HTR-8/SVneo (cell line): Measurements from ENCODE around the gene TAC4.
A peak's percentile ranks its signal among the peaks of the same experiment; 100 is the strongest.

Experiments
- DNase-seq: peaks from one replicate; pipeline ENCODE4 v3.0.0; 2011; ENCODE audit warnings: low spot score, mixed read lengths; ENCODE audit not compliant: insufficient read length
- FAIRE-seq: peaks from 2 replicates; lab custom pipeline; 2011; peaks lifted over from hg19 to GRCh38; lab: Jason Lieb, UNC

TAC4 gene, protein sequence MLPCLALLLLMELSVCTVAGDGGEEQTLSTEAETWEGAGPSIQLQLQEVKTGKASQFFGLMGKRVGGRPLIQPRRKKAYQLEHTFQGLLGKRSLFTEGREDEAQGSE

GRCh38 chr17:49848019-49848473 is at the start of gene TAC4:
Gene TAC4 (minus strand): TSS chr17:49848069. CDS start chr17:49848017, 52 bp downstream.
- FAIRE-seq = no peak
- DNase-seq = no peak

GRCh38 chr17:49896860-49897259 is 49.0 kb upstream of the TAC4 start:
- FAIRE-seq (no peak), DNase-seq (no peak)

- DNase-seq (no peak), FAIRE-seq (no peak)
Observed at GRCh38 chr17:49896222-49896621, 48.4 kb upstream of the TAC4 start.

- no peak for DNase-seq
- no peak for FAIRE-seq
Observed at GRCh38 chr17:49895812-49896211, 47.9 kb upstream of the TAC4 start.

GRCh38 chr17:49894761-49895160 is 46.9 kb upstream of the TAC4 start:
- no peak for FAIRE-seq
- DNase-seq = no peak

GRCh38 chr17:49891694-49892389 is 44.0 kb upstream of the TAC4 start:
- peak; percentile 83 for FAIRE-seq
- DNase-seq = no peak

DNA sequence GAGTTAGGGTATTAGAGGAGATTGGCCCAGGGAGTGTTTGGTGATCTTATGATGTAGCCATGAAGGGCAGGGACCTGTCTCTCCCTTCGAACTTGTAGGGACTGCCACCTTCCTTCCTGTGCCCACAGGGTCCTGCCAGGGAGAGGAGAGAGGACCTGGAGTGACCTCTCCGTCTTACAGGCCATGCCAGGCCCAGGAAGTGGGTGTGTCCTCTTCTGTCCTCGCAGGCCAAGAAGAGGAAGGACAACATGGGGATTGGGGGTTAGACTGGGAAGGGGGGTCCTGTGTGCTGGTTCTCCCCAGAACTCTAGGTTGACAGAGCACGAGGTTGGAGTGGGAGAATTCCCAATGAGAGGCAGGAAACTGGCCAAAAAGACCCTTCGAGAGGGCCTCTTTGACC is 43.4 kb upstream of the TAC4 start:
- FAIRE-seq = no peak
- DNase-seq = no peak

DNA sequence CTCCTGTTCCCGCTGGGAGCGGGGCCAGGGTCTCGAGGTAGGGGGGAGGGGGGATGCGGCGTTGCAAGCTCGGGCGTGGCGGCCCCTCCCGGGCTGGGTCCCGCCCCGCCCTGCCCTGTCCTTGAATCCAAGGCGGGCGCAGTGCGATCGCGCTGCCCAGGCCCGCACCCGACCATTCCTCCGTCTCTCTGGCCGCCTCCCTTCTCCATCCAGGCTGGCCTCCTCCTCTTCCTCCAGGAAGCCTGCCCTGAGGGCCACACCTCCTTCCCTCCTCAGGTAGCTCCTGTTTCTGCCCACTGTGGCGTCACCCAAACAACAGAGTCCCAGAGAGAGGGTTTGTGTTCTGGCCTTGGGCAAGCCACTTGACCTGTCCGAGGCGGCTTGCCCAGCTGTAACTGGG is 43.0 kb upstream of the TAC4 start:
- DNase-seq (no peak), FAIRE-seq (no peak)

DNA sequence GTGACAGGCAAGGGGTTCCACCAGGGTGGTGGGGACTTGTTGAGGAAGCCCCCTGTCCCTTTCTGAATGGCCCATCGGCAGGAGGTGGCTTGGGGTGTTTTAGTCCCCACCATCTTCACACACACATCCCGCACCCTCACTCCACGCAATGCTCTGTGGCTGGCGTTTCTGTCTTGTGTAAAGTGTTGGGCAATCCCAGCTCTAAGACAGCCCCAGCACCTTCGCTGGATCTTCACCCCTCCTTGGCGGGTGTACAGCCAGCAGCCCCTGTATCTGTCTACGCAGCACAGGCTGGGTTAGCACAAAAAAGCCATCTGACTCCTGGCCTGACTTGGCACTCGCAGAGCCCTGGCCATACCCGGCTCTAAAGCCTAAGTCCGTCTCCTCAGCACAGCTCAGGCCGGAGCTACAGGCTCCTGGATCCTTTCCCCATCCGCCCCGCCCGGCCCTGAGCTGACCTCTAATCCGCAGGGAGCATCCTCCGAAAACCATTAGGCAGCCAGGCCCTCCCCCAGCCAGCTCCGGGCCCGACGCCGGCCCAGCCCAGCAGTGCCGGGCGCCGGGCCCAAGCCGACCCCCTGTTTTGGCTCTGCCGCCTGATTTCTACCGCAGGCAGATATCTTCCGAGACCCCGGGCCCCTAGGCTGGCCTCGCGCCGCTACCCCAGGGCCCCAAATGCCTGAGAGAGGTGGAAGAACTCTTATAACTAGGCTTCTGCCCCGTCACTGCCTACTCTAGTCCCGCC is 42.4 kb upstream of the TAC4 start:
- DNase-seq (no peak), FAIRE-seq (no peak)

- FAIRE-seq = no peak
- DNase-seq = no peak
Observed at GRCh38 chr17:49889500-49889899, 41.6 kb upstream of the TAC4 start.

- no peak for DNase-seq
- FAIRE-seq = peak; percentile 94
Observed at GRCh38 chr17:49887744-49888360, 40.0 kb upstream of the TAC4 start.

DNA sequence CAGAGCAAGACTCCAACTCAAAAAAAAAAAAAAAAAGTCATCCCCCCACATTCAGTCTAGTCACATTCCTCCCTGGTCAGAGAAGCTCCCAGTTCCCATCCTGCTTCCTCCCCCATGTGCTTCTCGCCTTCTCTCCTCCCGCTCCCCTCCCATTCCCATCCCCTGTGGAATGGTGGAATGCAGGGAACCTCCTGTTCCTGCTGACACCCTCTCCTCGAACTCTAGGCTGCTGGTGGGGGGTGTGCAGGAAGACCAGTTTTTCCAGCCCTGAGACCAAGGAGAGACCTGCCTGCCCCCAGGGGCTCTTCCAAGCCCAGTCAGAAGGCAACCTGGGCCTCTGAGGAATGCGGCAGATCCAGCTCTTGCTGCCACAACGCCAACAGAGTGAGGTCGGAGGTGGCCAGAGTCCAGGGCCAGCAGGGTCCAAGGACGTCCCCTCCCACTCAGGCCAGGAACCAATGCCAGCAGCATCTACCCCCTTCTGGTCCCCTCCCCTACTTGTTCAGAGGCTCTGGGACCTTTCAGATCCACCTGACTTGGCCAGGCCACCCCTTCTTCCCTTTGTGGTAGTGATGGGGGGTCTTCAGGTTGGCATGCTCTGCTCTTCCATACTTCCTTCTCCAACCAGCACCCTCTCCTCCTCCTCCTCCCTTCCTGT is 39.3 kb upstream of the TAC4 start:
- peak; percentile 48 for DNase-seq
- no peak for FAIRE-seq

DNA sequence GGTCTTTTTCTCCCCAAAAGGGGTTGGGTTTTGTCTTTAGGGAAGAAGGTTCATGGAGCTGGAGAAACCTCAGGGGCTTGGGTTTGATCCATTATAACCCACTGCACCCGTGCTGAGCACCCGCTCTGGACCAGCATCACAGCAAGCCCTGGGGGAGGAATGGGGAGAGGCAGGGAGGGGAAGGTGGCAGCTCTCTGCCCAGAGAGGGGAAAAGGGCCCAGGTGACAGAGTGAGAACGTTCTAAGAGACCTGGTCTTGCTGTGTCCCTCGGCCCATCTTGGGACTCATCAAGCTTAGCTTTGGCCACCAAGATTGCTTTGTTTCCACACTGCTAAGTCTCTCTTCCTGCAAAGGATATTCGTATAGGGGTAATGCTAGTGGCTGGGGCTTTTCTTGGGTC is 38.2 kb upstream of the TAC4 start:
- DNase-seq (no peak), FAIRE-seq (no peak)

- DNase-seq (no peak), FAIRE-seq (no peak)
Observed at GRCh38 chr17:49882434-49882833, 34.6 kb upstream of the TAC4 start.

DNA sequence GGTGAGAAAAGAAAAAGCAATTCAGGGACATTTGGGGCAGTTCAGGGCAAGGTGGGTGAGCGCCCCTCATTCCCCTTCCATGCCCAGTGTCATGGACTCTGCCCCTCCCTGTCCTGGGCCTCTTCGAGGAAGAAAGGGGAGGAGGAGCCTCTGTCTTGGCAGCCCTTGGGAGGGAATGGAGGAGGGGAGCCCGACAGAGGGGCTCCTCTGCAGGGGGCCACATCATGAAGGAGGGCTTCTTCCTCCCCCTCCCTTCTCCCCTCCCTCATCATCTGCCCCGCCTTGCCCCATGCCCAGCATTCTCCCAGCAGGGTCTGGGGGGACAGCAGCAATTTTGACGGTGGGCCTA is 33.2 kb upstream of the TAC4 start:
- DNase-seq (no peak), FAIRE-seq (no peak)

GRCh38 chr17:49880291-49881053 is 32.6 kb upstream of the TAC4 start:
- FAIRE-seq (peak; percentile 93), DNase-seq (peak; percentile 98)

DNA sequence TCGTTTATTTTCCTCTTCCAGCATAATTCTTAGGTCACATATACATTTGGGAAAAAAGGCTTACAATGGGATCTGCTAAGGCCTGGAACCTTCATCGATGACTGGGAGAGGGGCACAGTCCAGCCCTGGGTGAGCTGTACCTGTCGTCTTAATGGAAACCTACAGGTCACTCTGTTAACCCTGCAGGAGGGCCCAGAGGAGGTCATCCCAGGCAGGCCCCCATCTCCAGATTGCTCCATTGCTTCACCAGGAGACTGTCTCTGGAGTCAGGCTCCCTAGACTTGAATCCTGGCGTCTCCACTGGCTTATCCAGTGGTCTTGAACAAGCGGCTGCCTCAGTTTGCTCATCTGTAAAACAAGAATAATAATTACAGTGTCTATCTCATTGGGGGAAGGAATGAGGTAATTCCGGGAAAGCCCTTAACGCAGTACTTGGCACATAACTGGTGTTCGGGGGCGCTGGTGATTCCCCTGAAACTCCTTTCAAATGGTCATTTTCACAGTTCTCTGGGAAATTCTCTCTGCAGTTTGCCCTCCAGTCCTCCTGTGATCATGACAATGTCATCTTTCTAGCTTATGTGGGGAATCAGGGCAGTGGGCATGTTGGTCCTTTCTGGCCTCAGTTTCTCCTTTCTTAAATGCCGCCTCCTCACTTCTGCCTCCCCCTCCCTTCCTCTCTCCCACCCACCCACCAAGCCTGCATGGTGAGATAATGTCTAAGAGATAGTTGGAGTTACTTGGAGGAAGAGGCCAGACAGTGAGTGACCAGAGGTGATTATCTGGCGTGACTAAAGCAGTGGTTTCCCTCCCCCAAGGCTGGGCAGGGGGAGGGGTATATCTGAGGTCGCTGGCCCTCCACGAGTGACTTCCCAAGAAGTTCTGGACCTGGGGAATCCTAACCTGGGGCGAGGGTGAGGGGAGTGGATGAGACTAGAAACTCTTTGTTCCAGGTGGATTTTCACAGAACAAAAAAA is 31.3 kb upstream of the TAC4 start:
- FAIRE-seq (peak; percentile 31), DNase-seq (no peak)

DNA sequence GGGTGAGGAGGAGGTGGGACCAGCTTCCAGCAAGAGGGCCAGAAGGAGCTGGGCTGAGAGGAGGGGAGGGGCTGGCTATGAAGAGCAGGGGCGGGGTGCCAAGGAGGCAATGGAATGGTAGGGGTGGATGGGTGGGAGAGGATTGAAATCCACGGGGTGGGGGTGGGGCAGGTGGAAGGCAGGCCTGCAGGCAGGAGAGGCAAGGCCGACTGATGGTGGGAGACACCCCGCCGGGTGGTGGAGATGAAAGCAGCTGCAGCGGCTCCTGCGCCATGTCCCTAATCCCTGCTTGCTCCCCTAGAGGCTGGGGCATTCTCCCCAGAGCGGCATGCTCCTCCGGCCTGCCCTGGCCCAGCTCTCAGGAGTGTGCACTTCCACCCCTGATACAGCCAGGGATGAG is 27.8 kb upstream of the TAC4 start:
- FAIRE-seq = no peak
- no peak for DNase-seq

DNA sequence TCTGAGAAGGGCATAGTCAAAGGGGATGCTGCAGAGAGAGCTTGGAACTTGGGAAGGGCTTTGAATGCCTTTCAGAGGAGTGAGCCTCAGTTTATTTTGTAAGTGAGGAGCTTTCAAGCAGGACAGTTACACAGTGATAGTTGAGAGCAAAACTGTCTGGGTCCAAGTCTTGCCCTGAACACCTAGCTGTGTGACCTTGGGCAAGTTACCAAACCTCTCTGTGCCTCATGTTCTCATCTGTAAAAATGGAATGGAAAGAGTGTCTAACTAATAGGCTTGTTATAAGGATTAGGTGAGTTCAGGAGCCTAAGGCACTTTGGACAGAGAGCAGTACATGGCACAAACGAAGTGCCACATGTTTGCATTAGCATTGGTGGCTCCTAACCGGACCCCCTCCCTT is 27.0 kb upstream of the TAC4 start:
- FAIRE-seq (peak; percentile 31), DNase-seq (no peak)
